Coronary artery (tissue), 2 donors: ENCODE data around the gene HFE.

ENCODE experiments used
- DNase-seq: peaks from one replicate; pipeline ENCODE4 v3.0.0-alpha.2; 2017; ENCODE audit warnings: low spot score
- H3K27ac ChIP-seq, 2 donors: fragments of 200-600 bp; sonication (generic); one replicate each; pipeline ENCODE4 v1.5.1; 2016 to 2019
- H3K4me3 ChIP-seq: fragments of 200-600 bp; sonication (generic); 2 replicates; pipeline ENCODE4 v1.5.1; 2016; ENCODE audit warnings: mild to moderate bottlenecking, moderate library complexity
- TF ChIP-seq, protein P1 (sequence below): fragments of 200-600 bp; sonication (generic); IDR thresholded peaks from one replicate; pipeline ENCODE4 v1.5.1; 2019; ENCODE audit warnings: antibody characterized with exemption

Gene HFE

DNA sequence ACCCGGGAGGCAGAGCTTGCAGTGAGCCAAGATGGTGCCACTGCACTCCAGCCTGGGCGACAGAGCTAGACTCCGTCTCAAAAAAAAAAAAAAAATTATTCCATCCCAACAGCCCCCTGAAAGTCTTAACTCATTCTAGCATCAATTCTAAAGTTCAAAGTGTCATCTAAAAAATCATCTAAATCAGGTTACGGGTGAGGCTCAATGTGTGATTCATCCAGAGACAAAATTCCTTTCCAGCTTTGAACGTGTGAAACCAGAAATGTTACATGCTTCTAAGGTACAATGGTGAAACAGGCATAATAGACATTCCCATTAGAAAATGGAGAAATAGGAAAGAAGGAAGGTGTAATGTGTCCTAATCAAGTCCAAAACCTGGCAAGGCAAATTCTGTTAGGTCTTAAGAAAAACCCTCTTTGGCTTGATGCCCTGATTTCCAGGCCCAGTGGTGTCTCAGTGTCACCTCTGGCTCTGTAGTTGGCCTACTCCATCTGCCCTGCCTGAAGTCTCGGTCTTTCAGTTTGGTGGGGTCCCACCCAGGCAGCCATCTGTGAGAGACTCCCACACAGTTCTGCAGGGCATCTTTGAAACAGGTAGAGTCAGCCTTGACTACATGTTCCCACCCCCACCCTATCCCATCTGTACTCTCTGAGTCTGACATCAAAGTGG is 43.5 kb downstream of the HFE start:
- Histone ChIP-seq H3K4me3 (no peak overlapping the region), H3K27ac (no peak overlapping the region)
- no peak for DNase-seq
- TF ChIP-seq, protein P1, sequence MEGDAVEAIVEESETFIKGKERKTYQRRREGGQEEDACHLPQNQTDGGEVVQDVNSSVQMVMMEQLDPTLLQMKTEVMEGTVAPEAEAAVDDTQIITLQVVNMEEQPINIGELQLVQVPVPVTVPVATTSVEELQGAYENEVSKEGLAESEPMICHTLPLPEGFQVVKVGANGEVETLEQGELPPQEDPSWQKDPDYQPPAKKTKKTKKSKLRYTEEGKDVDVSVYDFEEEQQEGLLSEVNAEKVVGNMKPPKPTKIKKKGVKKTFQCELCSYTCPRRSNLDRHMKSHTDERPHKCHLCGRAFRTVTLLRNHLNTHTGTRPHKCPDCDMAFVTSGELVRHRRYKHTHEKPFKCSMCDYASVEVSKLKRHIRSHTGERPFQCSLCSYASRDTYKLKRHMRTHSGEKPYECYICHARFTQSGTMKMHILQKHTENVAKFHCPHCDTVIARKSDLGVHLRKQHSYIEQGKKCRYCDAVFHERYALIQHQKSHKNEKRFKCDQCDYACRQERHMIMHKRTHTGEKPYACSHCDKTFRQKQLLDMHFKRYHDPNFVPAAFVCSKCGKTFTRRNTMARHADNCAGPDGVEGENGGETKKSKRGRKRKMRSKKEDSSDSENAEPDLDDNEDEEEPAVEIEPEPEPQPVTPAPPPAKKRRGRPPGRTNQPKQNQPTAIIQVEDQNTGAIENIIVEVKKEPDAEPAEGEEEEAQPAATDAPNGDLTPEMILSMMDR = no peak

DNA sequence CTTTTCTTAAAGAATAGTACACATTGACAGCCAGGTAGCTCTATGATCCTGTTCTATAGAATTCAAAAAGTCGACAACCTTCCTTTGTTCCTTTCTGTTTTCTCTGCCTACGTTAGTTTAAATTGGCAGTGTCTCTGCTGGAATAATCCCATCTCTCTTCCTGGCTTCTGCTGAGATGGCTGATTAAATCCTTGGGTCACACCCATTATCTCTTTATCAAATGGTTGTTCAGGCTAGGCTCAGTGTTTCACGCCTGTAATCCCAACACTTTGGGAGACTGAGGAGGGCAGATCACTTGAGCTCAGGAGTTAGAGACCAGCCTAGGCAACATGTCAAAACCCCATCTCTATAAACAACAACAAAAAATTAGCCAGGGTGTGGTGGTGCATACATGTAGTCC is 44.4 kb downstream of the HFE start:
- no peak for DNase-seq
- H3K4me3 ChIP-seq = no peak overlapping the region
- TF ChIP-seq, protein P1 = no peak
- no peak overlapping the region for H3K27ac ChIP-seq

DNA sequence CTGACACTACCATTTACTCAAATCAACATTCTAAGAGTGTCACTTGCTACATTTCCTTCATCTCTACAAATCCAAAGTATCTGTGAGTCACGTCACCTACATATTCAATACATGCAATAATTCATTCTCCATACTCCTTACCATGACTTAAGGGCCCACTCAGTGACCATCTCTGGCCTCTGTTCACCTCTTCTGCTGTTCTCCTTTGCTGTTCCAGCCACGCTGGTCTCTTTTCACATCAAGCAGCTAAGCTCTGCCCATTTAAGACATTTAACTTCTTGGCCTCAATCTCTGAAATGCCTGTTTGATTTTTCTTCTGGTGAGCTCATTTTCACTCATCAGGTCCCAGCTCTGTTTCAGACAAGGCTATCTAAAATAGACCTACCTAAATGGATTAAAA is 46.5 kb downstream of the HFE start:
- Histone ChIP-seq H3K27ac (no peak overlapping the region), H3K4me3 (no peak overlapping the region)
- no peak for DNase-seq
- TF ChIP-seq, protein P1 = no peak

DNA sequence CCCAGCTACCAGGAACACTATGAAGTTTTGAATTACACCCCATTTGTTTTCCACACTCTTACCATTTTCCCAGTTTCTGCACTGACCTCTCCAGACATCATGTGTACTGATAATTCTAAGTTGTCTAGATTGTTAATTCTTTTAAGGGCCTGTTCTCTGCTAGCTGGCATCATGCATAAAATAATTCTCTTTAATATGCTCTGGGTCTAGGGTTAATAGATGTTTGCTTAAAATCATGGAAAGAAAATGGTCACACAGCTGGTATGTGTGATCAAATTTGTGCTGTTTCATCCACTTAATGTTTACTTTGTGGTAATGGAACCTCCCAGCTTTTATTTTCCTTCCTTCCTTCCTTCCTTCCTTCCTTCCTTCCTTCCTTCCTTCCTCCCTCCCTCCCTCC is 49.1 kb downstream of the HFE start:
- TF ChIP-seq, protein P1 = no peak
- H3K27ac ChIP-seq = no peak overlapping the region
- no peak overlapping the region for H3K4me3 ChIP-seq
- DNase-seq = no peak

DNA sequence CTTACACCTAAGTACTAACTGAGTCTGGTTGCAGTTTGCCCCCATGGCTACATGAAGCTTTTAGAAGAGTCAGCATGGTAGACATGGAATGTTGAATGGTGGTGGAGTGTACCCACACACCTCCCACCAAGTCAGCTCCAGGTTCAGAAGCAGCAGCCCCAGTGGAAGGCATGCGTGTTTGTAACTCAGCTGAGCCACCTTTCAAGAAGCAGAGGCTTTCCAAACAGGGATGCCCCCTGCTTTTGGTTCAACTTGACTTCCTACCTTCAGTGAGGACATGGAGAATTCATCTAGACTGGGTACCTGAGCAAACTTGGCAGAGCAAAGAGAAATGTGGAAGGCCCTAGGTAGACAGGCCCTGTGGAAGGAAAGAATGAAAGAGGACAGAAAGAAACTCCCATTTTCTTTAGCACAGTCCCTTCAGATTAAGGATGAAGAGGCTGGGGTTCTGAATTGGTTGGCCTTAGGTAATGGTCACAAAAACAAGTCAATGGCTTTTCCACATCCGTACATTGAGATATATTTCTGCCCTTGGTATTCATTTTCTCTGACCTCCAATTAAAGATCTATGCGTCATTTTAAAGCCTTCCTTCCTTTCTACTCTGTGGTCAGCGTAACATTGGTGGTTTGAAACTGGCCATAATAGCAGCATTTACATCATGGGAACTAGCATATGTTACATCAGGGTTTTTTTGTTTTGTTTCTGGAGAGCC is 53.2 kb downstream of the HFE start:
- Histone ChIP-seq H3K4me3 (no peak overlapping the region), H3K27ac (no peak overlapping the region)
- TF ChIP-seq, protein P1 = no peak
- no peak for DNase-seq

DNA sequence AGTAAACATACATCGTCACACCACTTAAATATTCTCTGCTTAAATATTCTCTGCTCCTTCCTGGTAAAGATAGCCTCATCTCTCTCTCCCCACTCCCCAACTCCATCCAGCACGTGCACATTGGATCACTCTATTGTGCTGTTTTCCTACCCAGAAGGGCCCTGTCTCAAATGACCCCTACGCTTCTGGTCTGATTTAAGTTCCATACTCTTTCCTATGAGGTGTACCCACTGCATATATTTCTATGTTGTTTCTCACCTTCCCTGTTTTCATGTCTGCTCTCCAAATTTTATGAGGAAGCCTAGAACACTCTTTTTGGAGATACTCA is 53.7 kb downstream of the HFE start:
- H3K27ac ChIP-seq = no peak overlapping the region
- TF ChIP-seq, protein P1 = no peak
- H3K4me3 ChIP-seq = no peak overlapping the region
- no peak for DNase-seq

DNA sequence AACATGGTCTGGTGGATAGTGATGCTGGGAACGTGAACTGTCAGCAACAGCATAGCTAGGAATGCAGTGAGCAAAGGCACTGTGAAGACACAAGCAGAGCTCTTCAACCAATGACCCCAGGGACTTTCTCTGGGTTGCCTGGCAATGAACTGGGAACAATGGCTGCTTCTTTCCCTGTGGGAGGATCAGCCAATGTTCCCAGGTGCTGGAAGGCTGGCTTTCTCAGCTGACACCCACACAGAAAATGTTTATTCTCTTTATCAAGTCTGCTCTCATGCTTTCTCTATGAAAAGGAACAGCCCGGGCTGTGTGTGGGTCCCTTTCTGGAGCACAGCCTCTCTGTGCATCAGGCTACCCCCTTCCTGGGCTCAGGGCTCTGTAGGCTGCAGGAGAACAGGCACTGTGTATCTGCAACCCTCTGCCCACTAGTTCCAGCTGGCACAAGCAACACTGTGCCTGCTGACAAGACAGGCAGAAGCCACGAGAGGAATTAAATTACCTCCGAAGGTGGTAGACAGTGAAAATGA is 54.2 kb downstream of the HFE start:
- Histone ChIP-seq H3K27ac (no peak overlapping the region), H3K4me3 (no peak overlapping the region)
- DNase-seq = no peak
- TF ChIP-seq, protein P1 = no peak
